AG10803 (cell line): ENCODE results near the gene GRAMD2A.
"Not testable (repeated sequence)": the region's sequence is repeated elsewhere in the genome, so short reads cannot be mapped to it uniquely, and the experiment has no call there.

Experiments
- DNase-seq: peaks from one replicate; pipeline ENCODE4 v3.0.0; 2010; ENCODE audit warnings: low read depth
- H3K4me3 ChIP-seq: 2 replicates; pipeline ENCODE4 v1.5.1; 2011; ENCODE audit warnings: mild to moderate bottlenecking, low read length, control low read depth
- CTCF ChIP-seq: conservative IDR thresholded peaks from 2 replicates; pipeline ENCODE4 v1.5.1; 2011; ENCODE audit warnings: mild to moderate bottlenecking, low read length, control low read depth, inconsistent platforms

The GRAMD2A gene

GRCh38 chr15:72173864-72174550 lies 23.6 kb downstream of the GRAMD2A start:
- no peak overlapping the region for H3K4me3 ChIP-seq
- no peak for TF ChIP-seq CTCF
- no peak for DNase-seq

GRCh38 chr15:72173401-72173800 lies 24.2 kb downstream of the GRAMD2A start:
- TF ChIP-seq CTCF = no peak
- no peak overlapping the region for H3K4me3 ChIP-seq
- DNase-seq = no peak

GRCh38 chr15:72172796-72173195 lies 24.8 kb downstream of the GRAMD2A start:
- DNase-seq = no peak
- no peak overlapping the region for H3K4me3 ChIP-seq
- no peak for TF ChIP-seq CTCF

GRCh38 chr15:72171978-72172377 lies 25.6 kb downstream of the GRAMD2A start:
- H3K4me3 ChIP-seq, DNase-seq: not testable (repeated sequence)

GRCh38 chr15:72170691-72171090 lies 26.9 kb downstream of the GRAMD2A start:
- TF ChIP-seq CTCF = no peak
- no peak for DNase-seq
- no peak overlapping the region for H3K4me3 ChIP-seq

GRCh38 chr15:72169921-72170611 lies 27.5 kb downstream of the GRAMD2A start:
- no peak for DNase-seq
- no peak overlapping the region for H3K4me3 ChIP-seq
- no peak for TF ChIP-seq CTCF

- no peak for DNase-seq
- TF ChIP-seq CTCF = no peak
- no peak overlapping the region for H3K4me3 ChIP-seq
These were observed 28.2 kb downstream of the GRAMD2A start for GRCh38 chr15:72169236-72169920.
